Dermis microvascular lymphatic vessel endothelial cell (primary cell): ENCODE results near the gene WSB2. TPM values are rescaled to one million over a fixed set of nuclear protein-coding genes. Genes with fewer than 3 reads are reported as not detected.
A peak's percentile ranks its signal among the peaks of the same experiment; 100 is the strongest.
"Not testable (repeated sequence)": the region's sequence is repeated elsewhere in the genome, so short reads cannot be mapped to it uniquely, and the experiment has no call there.

ENCODE experiments used
- DNase-seq, 2 donors: peaks; one replicate each; pipeline versions ENCODE4 v3.0.0 to v3.0.0-alpha.2; 2010; ENCODE audit warnings: low read depth in 2 of 2
- total RNA-seq: library from RNA; depleted of rRNA; stranded (reverse); fragments of >200 nt; gene quantifications from 2 replicates; pipeline ENCODE4 v1.2.1, GENCODE V29; 2014

Gene WSB2
- total RNA-seq, 1 donor from 2014 or later = 82.4 TPM

DNA sequence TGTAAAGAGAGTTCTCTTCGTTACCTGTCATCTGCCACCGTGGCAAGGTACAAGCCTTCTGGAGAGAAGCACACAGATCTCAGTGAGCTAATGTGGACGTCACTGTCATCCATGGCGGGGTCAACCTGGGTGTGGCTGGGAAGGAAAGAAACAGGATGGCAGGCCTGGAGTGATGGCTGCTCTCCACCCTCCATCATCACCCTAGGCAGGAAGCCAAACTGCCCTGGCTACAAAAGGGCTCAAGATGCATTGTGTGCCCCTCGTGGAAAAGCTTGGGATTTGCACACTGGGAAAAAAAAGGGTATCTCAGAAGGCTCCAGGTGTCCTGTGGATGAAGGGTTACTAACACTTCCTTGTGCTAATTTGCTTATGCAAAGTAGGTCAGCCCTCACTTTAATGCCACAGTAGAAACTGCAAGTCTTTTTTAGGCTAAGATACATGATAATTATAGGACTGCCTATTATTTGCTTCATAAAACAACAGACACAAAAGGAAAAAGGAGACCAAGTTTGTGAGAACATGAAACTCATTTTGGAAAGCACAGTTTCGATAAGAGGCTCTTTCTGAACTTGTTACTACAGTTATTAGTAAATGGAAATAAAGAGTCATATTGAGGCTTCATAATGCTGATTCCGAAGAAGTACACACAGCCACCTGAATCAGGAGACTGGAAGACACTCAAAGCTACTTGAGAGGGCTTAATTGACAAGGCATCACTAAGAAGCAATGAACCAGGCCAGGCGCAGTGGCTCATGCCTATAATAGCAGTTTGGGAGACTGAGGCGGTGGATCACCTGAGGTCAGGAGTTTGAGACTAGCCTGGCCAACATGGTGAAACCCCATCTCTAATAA is 25.6 kb downstream of the WSB2 start:
- peak in 1 of 2 donors; percentile 33 for DNase-seq

GRCh38 chr12:118034429-118035189 is 26.4 kb downstream of the WSB2 start:
- DNase-seq = peak in 1 of 2 donors; percentile 28

DNA sequence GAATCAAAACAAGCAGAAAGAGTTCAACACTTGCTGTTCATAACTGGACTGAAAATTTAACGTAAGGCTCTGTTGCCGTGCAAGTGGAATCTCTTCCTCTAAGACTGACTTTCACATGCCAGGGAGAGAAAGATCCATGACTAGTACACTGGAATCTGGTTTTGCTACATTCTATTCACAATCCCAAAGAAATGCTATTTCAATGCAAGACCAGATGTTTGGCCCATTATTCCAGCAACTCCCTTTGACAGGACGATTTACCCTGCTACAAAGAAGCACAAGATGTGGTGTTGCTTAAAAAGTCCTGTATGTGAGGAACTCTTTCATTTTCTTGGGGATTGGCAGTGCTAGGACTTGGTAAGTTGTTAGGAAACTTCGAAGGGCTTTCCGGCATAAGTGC is 27.1 kb downstream of the WSB2 start:
- no peak for DNase-seq

DNA sequence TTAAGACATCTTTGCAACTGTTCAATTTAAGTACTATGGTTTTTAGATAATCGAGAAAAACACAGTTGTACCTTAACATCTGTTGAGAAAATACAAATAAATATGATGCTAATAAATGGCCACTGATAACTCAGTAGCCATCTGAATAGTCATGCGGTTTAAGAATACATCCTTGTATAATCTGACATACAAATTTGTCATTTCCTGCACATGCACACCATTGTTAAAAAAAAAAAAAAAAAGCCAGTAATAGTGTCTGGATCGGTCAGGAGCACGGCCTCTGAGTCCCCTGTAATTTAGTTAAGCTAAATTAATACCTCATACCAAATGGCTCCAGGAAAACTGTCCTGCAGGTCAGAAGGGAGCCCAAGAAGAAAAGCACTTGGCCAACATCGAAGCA is 27.7 kb downstream of the WSB2 start:
- DNase-seq = peak in 1 of 2 donors; percentile 40

GRCh38 chr12:118032188-118032587 is 28.8 kb downstream of the WSB2 start:
- DNase-seq = no peak

- DNase-seq = no peak
Measured at GRCh38 chr12:118029166-118029565, 31.8 kb downstream of the WSB2 start.

- no peak for DNase-seq
Measured at GRCh38 chr12:118025168-118025567, 35.8 kb downstream of the WSB2 start.

GRCh38 chr12:118023301-118023860 is 37.6 kb downstream of the WSB2 start:
- DNase-seq = no peak

DNA sequence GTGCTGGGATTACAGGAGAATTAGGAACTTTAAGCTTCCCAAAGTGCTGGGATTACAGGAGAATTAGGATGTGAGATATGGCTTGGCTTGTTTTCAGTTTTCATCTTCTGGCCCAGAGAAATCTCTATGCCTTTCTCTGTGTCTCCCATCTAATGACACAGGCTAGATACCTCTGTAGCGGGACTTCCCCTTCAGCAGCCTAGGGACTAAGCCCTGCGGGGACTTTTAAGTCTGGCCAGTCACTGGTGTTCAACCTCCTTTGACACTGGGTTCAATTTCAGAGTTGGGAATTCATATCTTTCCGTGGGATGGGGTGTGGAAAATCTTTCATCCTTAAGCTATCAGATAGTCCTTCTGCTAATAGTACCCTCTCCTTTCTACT is 38.3 kb downstream of the WSB2 start:
- no peak for DNase-seq

DNA sequence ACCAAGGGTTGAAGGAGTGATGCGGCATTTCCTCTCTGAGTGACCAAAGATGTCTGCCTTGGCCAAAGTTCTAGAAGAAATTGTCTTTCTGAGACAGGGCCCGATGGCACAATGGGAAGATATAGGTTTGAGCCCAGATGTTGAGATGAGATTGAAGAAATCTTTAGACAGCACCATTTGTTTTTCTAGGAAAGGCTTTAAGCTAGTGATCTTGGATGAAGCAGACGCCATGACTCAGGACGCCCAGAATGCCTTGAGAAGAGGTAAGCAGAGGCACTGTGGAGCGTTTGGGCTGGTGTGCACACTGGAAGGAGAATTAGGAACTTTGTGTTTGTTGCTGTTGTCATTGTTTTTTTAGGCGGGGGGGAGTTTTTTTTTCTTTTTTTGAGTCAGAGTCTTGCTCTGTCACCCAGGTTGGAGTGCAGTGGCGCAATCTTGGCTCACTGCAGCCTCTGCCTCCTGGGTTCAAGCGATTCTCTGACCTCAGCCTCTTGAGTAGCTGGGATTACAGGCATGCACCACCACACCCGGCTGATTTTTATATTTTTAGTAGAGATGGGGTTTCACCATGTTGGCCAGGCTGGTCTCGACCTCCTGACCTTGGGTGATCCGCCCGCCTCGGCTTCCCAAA is 38.8 kb downstream of the WSB2 start:
- not testable (repeated sequence) for DNase-seq

DNA sequence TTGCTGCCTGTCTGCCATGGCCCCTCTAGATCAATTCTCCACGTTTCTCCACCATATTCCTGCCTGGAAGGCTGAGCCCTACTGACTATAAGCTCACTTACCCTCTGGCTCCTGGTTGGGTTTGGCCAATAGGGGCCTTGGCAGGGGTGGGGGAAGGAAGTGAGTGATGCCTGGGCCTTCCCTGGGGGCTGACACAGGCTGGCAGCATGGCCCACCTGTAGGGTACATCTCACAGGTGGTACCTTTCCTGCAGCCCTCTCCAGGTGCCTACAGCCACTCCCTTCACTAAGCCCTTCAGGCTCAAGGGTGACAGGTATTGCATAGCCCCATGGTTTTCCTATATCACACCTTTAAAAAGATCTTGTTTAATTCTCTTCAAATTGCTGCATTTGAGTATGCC is 40.9 kb downstream of the WSB2 start:
- no peak for DNase-seq

DNA sequence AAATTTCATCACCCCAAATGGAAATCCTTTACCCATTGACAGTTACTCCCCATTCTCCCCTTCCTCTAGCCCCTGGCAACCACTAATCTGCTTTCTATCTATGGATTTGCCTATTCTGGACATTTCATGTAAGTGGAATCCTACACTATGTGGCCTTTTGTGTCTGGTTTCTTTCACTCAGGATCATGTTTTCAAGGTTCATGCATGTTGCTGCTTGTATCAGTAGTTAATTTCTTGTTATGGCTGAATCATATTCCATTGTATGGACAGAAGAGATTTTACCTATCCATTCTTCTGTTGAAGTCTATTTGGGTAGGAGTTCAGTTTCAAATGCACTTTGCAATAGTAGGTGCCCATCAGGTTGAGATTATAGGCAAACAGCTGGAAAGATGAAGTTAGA is 43.1 kb downstream of the WSB2 start:
- no peak for DNase-seq

DNA sequence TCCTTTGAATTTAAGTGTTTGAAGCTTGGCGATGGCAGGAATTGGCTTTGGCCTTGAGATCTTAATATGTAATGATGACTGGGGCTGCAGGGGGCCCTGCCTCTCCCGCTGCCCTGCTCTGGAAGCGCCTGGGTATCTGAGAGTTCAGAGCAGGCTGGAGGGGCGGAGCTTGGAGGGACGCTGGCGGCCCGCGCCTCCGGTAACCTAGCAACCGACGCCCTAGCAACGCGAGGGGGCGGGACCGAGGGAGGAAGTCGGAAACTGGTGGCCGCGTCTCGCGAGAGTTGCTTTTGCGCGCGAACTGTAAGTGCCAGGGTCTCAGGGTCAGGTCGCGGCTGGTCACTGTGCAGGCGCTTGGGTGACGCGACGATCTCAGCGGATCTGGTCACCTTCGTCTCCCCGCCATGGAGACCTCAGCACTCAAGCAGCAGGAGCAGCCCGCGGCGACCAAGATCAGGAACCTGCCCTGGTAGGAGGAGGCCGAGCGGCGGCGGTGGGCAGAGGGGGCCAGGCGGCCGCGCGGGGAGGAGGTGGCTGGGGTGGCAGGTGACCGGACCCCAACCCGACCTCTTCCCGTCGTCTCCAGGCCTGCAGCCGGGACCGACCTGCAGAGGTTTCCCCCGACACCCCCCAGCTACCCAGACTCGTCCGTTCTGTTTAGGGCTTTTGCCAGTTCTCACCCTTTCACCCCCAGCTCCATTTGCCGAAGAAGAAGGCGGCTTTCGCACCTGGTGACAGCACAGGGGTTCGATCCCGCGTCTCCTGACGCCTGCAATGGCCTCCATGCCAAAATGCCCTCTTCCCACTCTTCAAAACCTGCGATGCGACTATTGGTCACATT is 44.3 kb downstream of the WSB2 start, which contains the start of gene RFC5:
Gene RFC5 (plus strand): TSS at position 280 of the 841 bp plus-strand sequence. CDS start 125 bp downstream, at position 405.
- peak; percentile 92 to 97 for DNase-seq

DNA sequence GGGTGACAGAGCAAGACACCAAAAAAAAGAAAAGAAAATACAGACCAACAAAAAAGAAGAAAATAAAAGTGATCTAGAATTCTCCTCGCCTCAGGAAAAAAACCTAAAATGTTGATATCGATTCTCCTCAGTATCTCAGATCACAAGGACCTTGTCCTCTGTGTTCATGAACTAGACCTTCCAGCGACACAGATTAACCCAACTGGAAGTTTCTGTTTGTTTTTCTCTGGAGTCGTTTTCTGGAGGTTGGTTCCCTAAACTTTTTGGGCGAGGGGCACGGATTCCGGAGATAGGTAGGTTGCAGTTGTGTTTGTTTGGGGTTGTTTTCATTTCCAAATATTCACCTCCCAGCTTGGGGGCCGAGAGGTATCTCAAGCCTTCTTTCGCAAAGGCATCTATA is 45.0 kb downstream of the WSB2 start:
- no peak for DNase-seq

- no peak for DNase-seq
Measured at GRCh38 chr12:118015306-118015705, 45.7 kb downstream of the WSB2 start.

DNA sequence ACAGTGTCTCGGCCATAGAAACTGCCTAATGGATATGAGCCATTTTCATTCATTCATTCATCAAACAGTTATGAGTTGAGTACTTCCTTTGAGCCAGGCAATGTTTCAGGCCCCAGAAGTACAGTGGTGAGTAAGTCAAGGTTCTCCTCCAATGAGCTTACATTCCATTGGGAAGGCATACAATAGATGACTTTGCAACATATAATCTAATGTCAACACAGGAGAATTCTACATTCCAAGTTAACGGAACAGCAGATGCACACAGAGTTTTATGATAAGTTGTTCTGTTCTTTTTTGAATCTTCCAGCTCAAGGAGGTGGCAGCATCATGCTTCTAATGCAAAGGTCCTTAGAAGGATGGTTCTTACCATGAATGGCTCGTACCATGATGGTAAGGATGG is 47.7 kb downstream of the WSB2 start:
- DNase-seq = no peak

DNA sequence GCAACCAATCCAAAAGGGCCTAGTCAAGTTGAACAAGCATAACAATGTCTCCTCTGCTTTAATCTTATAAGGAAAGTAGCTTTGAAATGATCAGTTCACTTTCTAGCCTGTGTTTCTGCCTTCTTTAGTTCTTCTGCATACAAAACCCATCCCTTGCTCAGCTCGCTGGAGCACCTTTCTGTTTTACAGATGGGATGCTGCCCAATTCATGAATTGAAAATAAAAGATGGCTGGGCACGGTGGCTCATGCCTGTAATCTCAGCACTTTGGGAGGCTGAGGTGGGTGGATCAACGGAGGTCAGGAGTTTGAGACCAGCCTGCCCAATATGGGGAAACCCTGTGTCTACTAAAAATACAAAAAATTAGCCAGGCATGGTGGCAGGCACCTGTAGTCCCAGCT is 49.0 kb downstream of the WSB2 start:
- DNase-seq = no peak

- DNase-seq = no peak
Measured at GRCh38 chr12:118011377-118011776, 49.6 kb downstream of the WSB2 start.

DNA sequence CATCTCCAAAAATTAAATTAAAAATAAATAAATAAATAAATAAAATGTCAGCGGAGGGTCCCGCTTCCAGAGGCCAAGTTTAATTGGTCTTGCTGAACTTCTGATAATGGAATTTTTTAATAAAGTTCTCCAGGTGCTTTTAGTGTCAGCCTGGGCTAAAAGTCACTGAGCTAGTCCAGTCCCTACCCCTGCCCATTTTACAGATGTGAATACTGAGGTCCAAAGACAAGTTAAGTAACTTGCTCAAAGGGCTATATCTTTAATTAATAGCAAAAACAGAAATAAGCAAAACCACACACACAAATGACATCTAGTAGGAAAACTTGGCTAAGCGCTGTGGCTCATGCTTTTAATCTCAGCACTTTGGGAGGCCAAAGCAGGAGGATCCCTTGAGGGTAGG is 50.1 kb downstream of the WSB2 start:
- DNase-seq = no peak

- DNase-seq = not testable (repeated sequence)
Measured at GRCh38 chr12:117999806-118000205, 61.2 kb downstream of the WSB2 start.

DNA sequence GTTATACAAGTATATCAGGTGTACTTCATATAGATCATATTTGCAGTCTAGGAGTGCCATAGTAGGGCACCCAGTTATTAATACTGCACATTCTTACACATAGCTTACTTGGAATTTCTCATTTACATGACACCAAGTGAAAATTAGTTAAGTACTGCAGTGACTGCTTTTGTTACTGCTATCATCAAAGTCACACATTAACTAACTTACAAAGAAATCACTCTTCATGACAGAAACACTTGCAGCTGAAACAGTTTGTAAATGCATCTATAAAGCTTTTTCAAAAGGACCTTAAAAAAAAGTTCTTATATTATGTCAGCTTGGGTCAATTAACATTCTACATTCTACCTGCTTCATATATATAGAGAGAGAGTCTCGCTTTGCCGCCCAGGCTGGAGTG is 62.3 kb downstream of the WSB2 start:
- DNase-seq = no peak
